Suppressor macrophage (primary cell): ENCODE results near the gene EIF4B.

Experiments used
- DNase-seq, 4 experiments: peaks; one replicate each; pipeline ENCODE4 v3.0.0-alpha.2; 2020 to 2022

EIF4B gene

GRCh38 chr12:53045696-53046045 lies 39.4 kb downstream of the EIF4B start:
- DNase-seq = no peak

GRCh38 chr12:53046655-53047220 lies 40.5 kb downstream of the EIF4B start:
- DNase-seq = peak; percentile 48 to 82 (median 65)

GRCh38 chr12:53047221-53048032 lies 41.2 kb downstream of the EIF4B start:
- peak; percentile 40 to 86 (median 62) for DNase-seq

- DNase-seq = peak in 1 of 4 experiments; percentile 37
Observed at GRCh38 chr12:53048033-53048779, 42.0 kb downstream of the EIF4B start.

- no peak for DNase-seq
Observed at GRCh38 chr12:53048780-53049401, 42.6 kb downstream of the EIF4B start.

- DNase-seq = peak in 1 of 4 experiments; percentile 30
Observed at GRCh38 chr12:53049571-53050318, 43.5 kb downstream of the EIF4B start, which contains the start of gene TNS2. TSS of gene TNS2 (plus strand) at chr12:53050065. CDS start at chr12:53050186, 121 bp downstream.

GRCh38 chr12:53050426-53051057 lies 44.3 kb downstream of the EIF4B start:
- DNase-seq = no peak

- DNase-seq = peak; percentile 58 to 84 (median 78)
Observed at GRCh38 chr12:53051058-53051880, 45.0 kb downstream of the EIF4B start.

GRCh38 chr12:53051881-53052412 lies 45.7 kb downstream of the EIF4B start:
- no peak for DNase-seq

- DNase-seq = no peak
Observed at GRCh38 chr12:53052419-53053217, 46.4 kb downstream of the EIF4B start.

- DNase-seq = peak in 3 of 4 experiments; percentile 43 to 61 (median 51)
Observed at GRCh38 chr12:53053218-53054111, 47.2 kb downstream of the EIF4B start.

- peak; percentile 89 to 94 (median 91) for DNase-seq
Observed at GRCh38 chr12:53054112-53054878, 48.0 kb downstream of the EIF4B start.

- DNase-seq = no peak
Observed at GRCh38 chr12:53055471-53056266, 49.4 kb downstream of the EIF4B start.

- no peak for DNase-seq
Observed at GRCh38 chr12:53056296-53056695, 50.0 kb downstream of the EIF4B start.

- no peak for DNase-seq
Observed at GRCh38 chr12:53056901-53057300, 50.6 kb downstream of the EIF4B start.

- DNase-seq = no peak
Observed at GRCh38 chr12:53057816-53058500, 51.7 kb downstream of the EIF4B start.
